AG04449 (cell line): ENCODE measurements around the gene LSM4.

Experiments
- CTCF ChIA-PET: fragments of 350-600 bp; formaldehyde crosslinking; extraction: SDS; loops from one replicate; lab custom pipeline; 2021; ENCODE audit warnings: antibody characterized with exemption; lab: Yijun Ruan, JAX
- POLR2A ChIA-PET: fragments of 400-600, 350-600 bp; formaldehyde crosslinking; extraction: SDS; loops from one replicate; lab custom pipeline; 2020; ENCODE audit warnings: antibody characterized with exemption, inconsistent platforms; lab: Yijun Ruan, JAX
- DNase-seq: peaks from one replicate; pipeline ENCODE4 v3.0.0-alpha.2; 2010; ENCODE audit warnings: low read depth, low spot score
- H3K4me3 ChIP-seq: 2 replicates; pipeline ENCODE4 v1.5.1; 2011; ENCODE audit warnings: low read depth, mild to moderate bottlenecking, control low read depth, low read length
- CTCF ChIP-seq: IDR thresholded peaks from one replicate; pipeline ENCODE4 v1.5.1; 2011; ENCODE audit warnings: mild to moderate bottlenecking, moderate library complexity, low read length, control low read depth, inconsistent platforms; ENCODE audit not compliant: insufficient read depth; ENCODE audit errors: missing control alignments

Gene LSM4

GRCh38 chr19:18312092-18312534 is 10.8 kb downstream of the LSM4 start:
- no peak for TF ChIP-seq CTCF

GRCh38 chr19:18311502-18312091 is 11.3 kb downstream of the LSM4 start:
- TF ChIP-seq CTCF: no peak
- H3K4me3 ChIP-seq: no peak overlapping the region
- CTCF ChIA-PET: interaction anchor here (2.7 kb wide), 1 partner anchor 32 kb away, joined by 10 read pairs; no protein-coding TSS in a partner anchor
- POLR2A ChIA-PET: no interaction called here
- no peak for DNase-seq

More at GRCh38 chr19:18312092-18312534, 10.8 kb downstream of the LSM4 start:
- POLR2A ChIA-PET: no interaction called here
- CTCF ChIA-PET: interaction anchor here (2.2 to 2.7 kb wide), 2 partner anchors 16 to 32 kb away, joined by 9 to 10 read pairs; no protein-coding TSS in a partner anchor
- H3K4me3 ChIP-seq: no peak overlapping the region
- no peak for DNase-seq

- no peak for TF ChIP-seq CTCF
- no peak overlapping the region for H3K4me3 ChIP-seq
- ChIA-PET POLR2A (no interaction called here), CTCF (interaction anchor here (2.7 kb wide), 1 partner anchor 31 kb away, joined by 10 read pairs; no protein-coding TSS in a partner anchor)
- DNase-seq: no peak
Measured at GRCh38 chr19:18310966-18311365, 11.9 kb downstream of the LSM4 start.

GRCh38 chr19:18310118-18310909 is 12.6 kb downstream of the LSM4 start:
- ChIA-PET POLR2A (no interaction called here), CTCF (interaction anchor here (2.7 kb wide), 1 partner anchor 31 kb away, joined by 10 read pairs; no protein-coding TSS in a partner anchor)
- H3K4me3 ChIP-seq: no peak overlapping the region
- no peak for TF ChIP-seq CTCF
- no peak for DNase-seq

GRCh38 chr19:18309525-18310064 is 13.3 kb downstream of the LSM4 start:
- ChIA-PET CTCF (interaction anchor here (1.8 to 2.7 kb wide), 2 partner anchors 30 kb away, joined by 4 to 10 read pairs; no protein-coding TSS in a partner anchor), POLR2A (no interaction called here)
- TF ChIP-seq CTCF: no peak
- DNase-seq: no peak
- no peak overlapping the region for H3K4me3 ChIP-seq

- ChIA-PET CTCF (interaction anchor here (0.9 to 1.8 kb wide), 2 partner anchors 9 to 30 kb away, joined by 3 to 4 read pairs; no protein-coding TSS in a partner anchor), POLR2A (interaction anchor here (1.5 kb wide), 1 partner anchor 16 kb away, joined by 3 read pairs; no protein-coding TSS in a partner anchor)
- TF ChIP-seq CTCF: no peak
- H3K4me3 ChIP-seq: no peak overlapping the region
- DNase-seq: no peak
Measured at GRCh38 chr19:18308948-18309325, 13.9 kb downstream of the LSM4 start.
